HAP-1 (cell line): ENCODE data around the gene RCN2.
A peak's percentile ranks its signal among the peaks of the same experiment; 100 is the strongest.

Source experiments
- DNase-seq, 2 experiments: peaks; one replicate each; pipeline ENCODE4 v3.0.0-alpha.2; 2016 to 2020; ENCODE audit warnings: low spot score in 2 of 2
- H3K27me3 ChIP-seq: fragments of 250-450 bp; sonication (Bioruptor Pico); 2 replicates; pipeline ENCODE4 v1.5.1; 2020; ENCODE audit warnings: low read depth, mild to moderate bottlenecking, moderate library complexity
- H3K36me3 ChIP-seq: fragments of 250-450 bp; sonication (Bioruptor Pico); replicated peaks from 2 replicates; pipeline ENCODE4 v1.5.1; 2020; ENCODE audit warnings: mild to moderate bottlenecking
- H3K4me1 ChIP-seq: fragments of 250-450 bp; sonication (Bioruptor Pico); 2 replicates; pipeline ENCODE4 v1.5.1; 2020; ENCODE audit warnings: mild to moderate bottlenecking
- H3K4me3 ChIP-seq: fragments of 250-450 bp; sonication (Bioruptor Pico); 2 replicates; pipeline ENCODE4 v1.5.1; 2020; ENCODE audit warnings: mild to moderate bottlenecking, moderate library complexity
- H3K9me3 ChIP-seq: fragments of 250-450 bp; sonication (Bioruptor Pico); 2 replicates; pipeline ENCODE4 v1.5.1; 2020; ENCODE audit warnings: mild to moderate bottlenecking, moderate library complexity
- in situ Hi-C: fragments of 300-500 bp; cut with MboI; formaldehyde crosslinking; loops from 3 replicates; pipeline ENCODE4 v1.14.3; 2020; ENCODE audit warnings: low sequenced_read_pairs, inconsistent platforms, mixed read lengths

The RCN2 gene

GRCh38 chr15:76973362-76973743 lies 41.8 kb downstream of the RCN2 start:
- peaks cover 9% of the 10 kb centered on the region for H3K27me3 ChIP-seq
- DNase-seq = peak; percentile 42 to 80
- H3K9me3 ChIP-seq = peaks cover 2% of the 10 kb centered on the region; the same call in 1 of the 2 replicates
- no peak overlapping the region for H3K4me3 ChIP-seq
- no peaks in the 10 kb centered on the region; the same call in 1 of the 2 replicates for H3K4me1 ChIP-seq
- no peaks in the 10 kb centered on the region for H3K36me3 ChIP-seq
- in situ Hi-C loops = no loop called here

- H3K4me3 ChIP-seq = no peak overlapping the region
- peaks cover 9% of the 10 kb centered on the region for H3K27me3 ChIP-seq
- H3K9me3 ChIP-seq = peaks cover 2% of the 10 kb centered on the region; the same call in 1 of the 2 replicates
- in situ Hi-C loops = no loop called here
- no peaks in the 10 kb centered on the region; the same call in 1 of the 2 replicates for H3K4me1 ChIP-seq
- no peaks in the 10 kb centered on the region for H3K36me3 ChIP-seq
- DNase-seq = no peak
Observed at GRCh38 chr15:76973906-76974305, 42.4 kb downstream of the RCN2 start.

GRCh38 chr15:76974456-76975036 lies 43.0 kb downstream of the RCN2 start:
- no peak overlapping the region for H3K4me3 ChIP-seq
- DNase-seq = no peak

GRCh38 chr15:76976141-76976540 lies 44.6 kb downstream of the RCN2 start:
- peaks cover 2% of the 10 kb centered on the region; the same call in 1 of the 2 replicates for H3K9me3 ChIP-seq
- H3K4me1 ChIP-seq = no peaks in the 10 kb centered on the region; the same call in 1 of the 2 replicates
- no peak for DNase-seq
- in situ Hi-C loops = no loop called here
- no peaks in the 10 kb centered on the region for H3K36me3 ChIP-seq
- peaks cover 9% of the 10 kb centered on the region for H3K27me3 ChIP-seq
- no peak overlapping the region for H3K4me3 ChIP-seq

More at GRCh38 chr15:76974456-76975036, 43.0 kb downstream of the RCN2 start:
- peaks cover 2% of the 10 kb centered on the region; the same call in 1 of the 2 replicates for H3K9me3 ChIP-seq
- peaks cover 9% of the 10 kb centered on the region for H3K27me3 ChIP-seq
- no peaks in the 10 kb centered on the region; the same call in 1 of the 2 replicates for H3K4me1 ChIP-seq
- in situ Hi-C loops = no loop called here
- H3K36me3 ChIP-seq = no peaks in the 10 kb centered on the region

GRCh38 chr15:76976572-76977270 lies 45.2 kb downstream of the RCN2 start:
- Histone ChIP-seq H3K4me1 (no peaks in the 10 kb centered on the region; the same call in 1 of the 2 replicates), H3K36me3 (no peaks in the 10 kb centered on the region), H3K9me3 (peaks cover 2% of the 10 kb centered on the region; the same call in 1 of the 2 replicates), H3K4me3 (no peak overlapping the region), H3K27me3 (peaks cover 9% of the 10 kb centered on the region)
- DNase-seq = no peak
- in situ Hi-C loops = no loop called here

GRCh38 chr15:76978522-76979330 lies 47.2 kb downstream of the RCN2 start:
- in situ Hi-C loops = no loop called here
- DNase-seq = no peak
- Histone ChIP-seq H3K4me1 (no peaks in the 10 kb centered on the region; the same call in 1 of the 2 replicates), H3K36me3 (no peaks in the 10 kb centered on the region), H3K9me3 (peaks cover 2% of the 10 kb centered on the region; the same call in 1 of the 2 replicates), H3K4me3 (no peak overlapping the region), H3K27me3 (peaks cover 9% of the 10 kb centered on the region)

- Histone ChIP-seq H3K27me3 (peaks cover 9% of the 10 kb centered on the region), H3K36me3 (no peaks in the 10 kb centered on the region), H3K9me3 (peaks cover 2% of the 10 kb centered on the region; the same call in 1 of the 2 replicates), H3K4me3 (no peak overlapping the region), H3K4me1 (no peaks in the 10 kb centered on the region; the same call in 1 of the 2 replicates)
- DNase-seq = no peak
- in situ Hi-C loops = no loop called here
Observed at GRCh38 chr15:76979331-76979925, 47.9 kb downstream of the RCN2 start.

- in situ Hi-C loops = no loop called here
- Histone ChIP-seq H3K4me1 (no peaks in the 10 kb centered on the region; the same call in 1 of the 2 replicates), H3K36me3 (no peaks in the 10 kb centered on the region), H3K27me3 (peaks cover 9% of the 10 kb centered on the region), H3K9me3 (peaks cover 2% of the 10 kb centered on the region; the same call in 1 of the 2 replicates), H3K4me3 (no peak overlapping the region)
- no peak for DNase-seq
Observed at GRCh38 chr15:76979996-76980520, 48.5 kb downstream of the RCN2 start.

GRCh38 chr15:76982356-76982755 lies 50.8 kb downstream of the RCN2 start:
- H3K4me1 ChIP-seq = no peaks in the 10 kb centered on the region; the same call in 1 of the 2 replicates
- DNase-seq = no peak
- in situ Hi-C loops = no loop called here

GRCh38 chr15:76982756-76983155 lies 51.2 kb downstream of the RCN2 start:
- H3K36me3 ChIP-seq = no peaks in the 10 kb centered on the region
- no peak for DNase-seq
- H3K4me1 ChIP-seq = no peaks in the 10 kb centered on the region; the same call in 1 of the 2 replicates
- H3K4me3 ChIP-seq = no peak overlapping the region
- H3K9me3 ChIP-seq = peaks cover under 1% of the 10 kb centered on the region; the same call in 1 of the 2 replicates
- H3K27me3 ChIP-seq = peaks cover 4% of the 10 kb centered on the region
- in situ Hi-C loops = no loop called here

More at GRCh38 chr15:76982356-76982755, 50.8 kb downstream of the RCN2 start:
- Histone ChIP-seq H3K36me3 (no peaks in the 10 kb centered on the region), H3K4me3 (no peak overlapping the region), H3K9me3 (peaks cover 2% of the 10 kb centered on the region; the same call in 1 of the 2 replicates), H3K27me3 (peaks cover 8% of the 10 kb centered on the region)

- in situ Hi-C loops = no loop called here
- no peaks in the 10 kb centered on the region for H3K4me1 ChIP-seq
- DNase-seq = no peak
- no peaks in the 10 kb centered on the region for H3K27me3 ChIP-seq
- H3K9me3 ChIP-seq = no peaks in the 10 kb centered on the region
- H3K4me3 ChIP-seq = no peak overlapping the region
- no peaks in the 10 kb centered on the region for H3K36me3 ChIP-seq
Observed at GRCh38 chr15:76983590-76984375, 52.2 kb downstream of the RCN2 start.

- Histone ChIP-seq H3K27me3 (no peaks in the 10 kb centered on the region), H3K9me3 (no peaks in the 10 kb centered on the region), H3K36me3 (no peaks in the 10 kb centered on the region), H3K4me3 (no peak overlapping the region), H3K4me1 (no peaks in the 10 kb centered on the region)
- DNase-seq = no peak
- in situ Hi-C loops = no loop called here
Observed at GRCh38 chr15:76986743-76987142, 55.2 kb downstream of the RCN2 start.
